GM12878 (cell line): ENCODE measurements around the gene FKBP7. TPM values are rescaled to one million over a fixed set of nuclear protein-coding genes. Genes with fewer than 3 reads are reported as not detected.

Experiments
- BCL11A ChIP-seq: IDR thresholded peaks from 2 replicates; pipeline ENCODE4 v1.6.1; 2011; ENCODE audit warnings: low read depth, low read length
- CHD2 ChIP-seq: IDR thresholded peaks from 2 replicates; pipeline ENCODE4 v1.6.1; 2011; ENCODE audit warnings: low read depth, low read length, improper control_type of control experiment, borderline replicate concordance
- EP300 ChIP-seq, 2 experiments: fragments of 150-350 bp in 1 of 2; IDR thresholded peaks; 2 replicates each; pipeline ENCODE4 v1.6.1; 2011 to 2012; ENCODE audit warnings: low read depth in 2 of 2, low read length in 2 of 2, borderline replicate concordance in 1 of 2, improper control_type of control experiment in 1 of 2, inconsistent platforms in 1 of 2; ENCODE audit not compliant: control insufficient read depth in 1 of 2
- HDGF ChIP-seq: fragments of 450-650 bp; IDR thresholded peaks from 2 replicates; pipeline ENCODE4 v1.6.1; 2016; ENCODE audit warnings: antibody characterized with exemption
- KDM1A ChIP-seq: fragments of 200-600 bp; sonication (generic); IDR thresholded peaks from 2 replicates; pipeline ENCODE4 v1.6.1; 2016; ENCODE audit warnings: borderline replicate concordance
- KLF5 ChIP-seq: fragments of 450-650 bp; IDR thresholded peaks from 2 replicates; pipeline ENCODE4 v1.6.1; 2014; ENCODE audit warnings: mild to moderate bottlenecking; ENCODE audit not compliant: partially characterized antibody
- MEF2A ChIP-seq: IDR thresholded peaks from 2 replicates; pipeline ENCODE4 v1.6.1; 2011; ENCODE audit warnings: low read depth, mild to moderate bottlenecking, low read length, moderate library complexity; ENCODE audit not compliant: insufficient read depth
- MEF2B ChIP-seq: fragments of 450-650 bp; IDR thresholded peaks from 2 replicates; pipeline ENCODE4 v1.6.1; 2018; ENCODE audit warnings: mild to moderate bottlenecking, moderate library complexity; ENCODE audit not compliant: partially characterized antibody, poor library complexity, severe bottlenecking
- NFYB ChIP-seq: IDR thresholded peaks from 2 replicates; pipeline ENCODE4 v1.6.1; 2011; ENCODE audit warnings: low read depth, mild to moderate bottlenecking, low read length, improper control_type of control experiment, moderate library complexity; ENCODE audit not compliant: insufficient read depth
- NR2C1 ChIP-seq: fragments of 450-650 bp; IDR thresholded peaks from 2 replicates; pipeline ENCODE4 v1.6.1; 2017; ENCODE audit warnings: antibody characterized with exemption, mild to moderate bottlenecking, moderate library complexity
- NRF1 ChIP-seq: conservative IDR thresholded peaks from 2 replicates; pipeline ENCODE4 v1.6.1; 2011; ENCODE audit warnings: mild to moderate bottlenecking, low read depth, low read length, improper control_type of control experiment
- POLR2AphosphoS2 ChIP-seq: IDR thresholded peaks from 2 replicates; pipeline ENCODE4 v1.6.1; 2011; ENCODE audit warnings: low read depth, mild to moderate bottlenecking, low read length, improper control_type of control experiment, moderate library complexity
- RB1 ChIP-seq: fragments of 450-650 bp; formaldehyde crosslinking; IDR thresholded peaks from 2 replicates; pipeline ENCODE4 v1.6.1; 2017; ENCODE audit warnings: mild to moderate bottlenecking, borderline replicate concordance
- SREBF2 ChIP-seq: IDR thresholded peaks from 2 replicates; pipeline ENCODE4 v1.6.1; 2012; ENCODE audit warnings: mild to moderate bottlenecking, low read length
- SRF ChIP-seq, 2 experiments: IDR thresholded peaks; 2 replicates each; pipeline ENCODE4 v1.6.1; 2011; ENCODE audit warnings: low read depth in 2 of 2, low read length in 2 of 2, mild to moderate bottlenecking in 1 of 2, moderate library complexity in 1 of 2
- STAT1 ChIP-seq: fragments of 450-650 bp; conservative IDR thresholded peaks from 2 replicates; pipeline ENCODE4 v1.6.1; 2014; ENCODE audit warnings: antibody characterized with exemption, mild to moderate bottlenecking
- SUPT20H ChIP-seq: IDR thresholded peaks from 2 replicates; pipeline ENCODE4 v1.6.1; 2011; ENCODE audit warnings: low read depth, mild to moderate bottlenecking, low read length, moderate library complexity, borderline replicate concordance; ENCODE audit not compliant: control insufficient read depth
- polyA plus RNA-seq, 11 experiments: library from polyadenylated mRNA; depleted of rRNA in 4 of 11; unstranded in 6 of 11; stranded (reverse) in 5 of 11; fragments of >200 nt; fragmentation: Nextera tagmentation in 4 of 11; fragmentation: Illumina TruSeq in 1 of 11; extraction: Ambion mirVana in 4 of 11; extraction: Trizol in 1 of 11; gene quantifications; 1 replicate in 1 of 11; 2 replicates in 10 of 11; pipeline versions ENCODE4 v1.2.1 to v1.2.3, GENCODE V29; 2011 to 2016; ENCODE audit warnings: inconsistent platforms in 2 of 11, missing spikeins in 2 of 11, low read depth in 1 of 11
- total RNA-seq, 4 experiments: library from RNA; depleted of rRNA in 3 of 4; stranded (reverse); fragments of >200 nt in 3 of 4; fragmentation: Illumina TruSeq in 1 of 4; extraction: Trizol in 1 of 4; gene quantifications; 2 replicates each; pipeline versions ENCODE4 v1.2.1 to v1.2.3, GENCODE V29; 2013 to 2021
- TF ChIP-seq, protein P1 (sequence below): fragments of 450-650 bp; IDR thresholded peaks from 2 replicates; pipeline ENCODE4 v1.6.1; 2017; ENCODE audit warnings: mild to moderate bottlenecking, moderate library complexity
- TF ChIP-seq, protein P2 (sequence below): fragments of 450-650 bp; IDR thresholded peaks from 2 replicates; pipeline ENCODE4 v1.6.1; 2016; ENCODE audit warnings: mild to moderate bottlenecking
- TF ChIP-seq, protein P3 (sequence below): fragments of 150-350 bp; IDR thresholded peaks from 2 replicates; pipeline ENCODE4 v1.6.1; 2014; ENCODE audit warnings: mild to moderate bottlenecking, low read depth, low read length

The FKBP7 gene
- total and polyA plus RNA-seq, 10 of the 15 experiments (the other 5 are each of a cell fraction or from before 2014, with no cell fraction given): 5.6 to 16.7 (median 12.5) TPM

DNA sequence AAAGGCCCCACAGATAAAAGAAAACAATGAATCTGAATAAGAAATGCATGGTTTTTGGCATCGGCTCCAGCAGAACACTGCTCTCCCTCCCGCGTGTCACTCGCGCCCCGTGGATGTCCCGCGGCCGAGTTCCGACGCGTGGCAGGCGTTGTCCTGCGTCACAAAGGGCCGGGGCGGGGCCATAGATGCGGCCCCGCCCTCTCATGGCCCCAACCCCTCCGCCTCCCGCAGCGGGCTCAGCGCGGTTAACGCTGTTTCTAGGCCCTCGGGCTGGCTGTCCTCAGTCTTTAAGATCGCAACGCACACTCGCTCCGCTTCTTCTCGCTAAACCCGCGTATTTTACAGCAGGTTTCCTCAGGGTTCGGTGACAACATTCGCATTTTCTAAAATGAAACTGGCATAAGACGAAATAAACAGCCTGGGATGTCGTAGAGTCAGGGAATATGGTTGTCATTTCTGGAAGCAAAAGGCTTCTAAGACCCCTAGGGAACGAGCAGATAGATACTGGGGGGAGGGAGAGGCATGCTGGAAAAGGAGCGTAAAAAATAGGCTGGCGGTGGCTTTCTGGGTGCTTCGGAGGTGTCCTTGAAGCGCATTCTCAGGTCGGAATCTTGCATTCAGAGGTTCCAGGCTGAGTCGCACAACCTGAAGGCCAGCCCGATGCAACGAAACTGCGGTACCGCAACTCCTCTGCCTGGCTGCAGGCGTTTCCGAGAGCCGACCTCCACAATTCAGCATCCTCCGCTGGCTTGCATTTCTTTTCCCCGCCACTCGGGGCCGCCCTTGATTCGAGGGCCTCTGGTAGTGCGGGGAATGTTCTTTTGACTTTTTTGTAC, at the start of gene FKBP7 (continued):
- no peak for TF ChIP-seq KDM1A
- TF ChIP-seq BCL11A: no peak
- TF ChIP-seq NFYB: no peak
- no peak for TF ChIP-seq KLF5
- no peak for TF ChIP-seq MEF2A
- TF ChIP-seq POLR2AphosphoS2: 0 out of 2 replicates have a peak, but pooled peaks have one; percentile 46
- TF ChIP-seq, protein P1, sequence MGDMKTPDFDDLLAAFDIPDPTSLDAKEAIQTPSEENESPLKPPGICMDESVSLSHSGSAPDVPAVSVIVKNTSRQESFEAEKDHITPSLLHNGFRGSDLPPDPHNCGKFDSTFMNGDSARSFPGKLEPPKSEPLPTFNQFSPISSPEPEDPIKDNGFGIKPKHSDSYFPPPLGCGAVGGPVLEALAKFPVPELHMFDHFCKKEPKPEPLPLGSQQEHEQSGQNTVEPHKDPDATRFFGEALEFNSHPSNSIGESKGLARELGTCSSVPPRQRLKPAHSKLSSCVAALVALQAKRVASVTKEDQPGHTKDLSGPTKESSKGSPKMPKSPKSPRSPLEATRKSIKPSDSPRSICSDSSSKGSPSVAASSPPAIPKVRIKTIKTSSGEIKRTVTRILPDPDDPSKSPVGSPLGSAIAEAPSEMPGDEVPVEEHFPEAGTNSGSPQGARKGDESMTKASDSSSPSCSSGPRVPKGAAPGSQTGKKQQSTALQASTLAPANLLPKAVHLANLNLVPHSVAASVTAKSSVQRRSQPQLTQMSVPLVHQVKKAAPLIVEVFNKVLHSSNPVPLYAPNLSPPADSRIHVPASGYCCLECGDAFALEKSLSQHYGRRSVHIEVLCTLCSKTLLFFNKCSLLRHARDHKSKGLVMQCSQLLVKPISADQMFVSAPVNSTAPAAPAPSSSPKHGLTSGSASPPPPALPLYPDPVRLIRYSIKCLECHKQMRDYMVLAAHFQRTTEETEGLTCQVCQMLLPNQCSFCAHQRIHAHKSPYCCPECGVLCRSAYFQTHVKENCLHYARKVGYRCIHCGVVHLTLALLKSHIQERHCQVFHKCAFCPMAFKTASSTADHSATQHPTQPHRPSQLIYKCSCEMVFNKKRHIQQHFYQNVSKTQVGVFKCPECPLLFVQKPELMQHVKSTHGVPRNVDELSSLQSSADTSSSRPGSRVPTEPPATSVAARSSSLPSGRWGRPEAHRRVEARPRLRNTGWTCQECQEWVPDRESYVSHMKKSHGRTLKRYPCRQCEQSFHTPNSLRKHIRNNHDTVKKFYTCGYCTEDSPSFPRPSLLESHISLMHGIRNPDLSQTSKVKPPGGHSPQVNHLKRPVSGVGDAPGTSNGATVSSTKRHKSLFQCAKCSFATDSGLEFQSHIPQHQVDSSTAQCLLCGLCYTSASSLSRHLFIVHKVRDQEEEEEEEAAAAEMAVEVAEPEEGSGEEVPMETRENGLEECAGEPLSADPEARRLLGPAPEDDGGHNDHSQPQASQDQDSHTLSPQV: no peak
- TF ChIP-seq SRF (IDR thresholded peaks at IDR 0.05; ENCODE audit: low read depth in 2 of 2, low read length in 2 of 2): no peak
- TF ChIP-seq HDGF: no peak
- TF ChIP-seq NRF1: 0 out of 2 replicates have a peak, but pooled peaks have one; percentile 2
- no peak for TF ChIP-seq SREBF2
- no peak for TF ChIP-seq CHD2
- peak; percentile 40 for TF ChIP-seq MEF2B
- TF ChIP-seq, protein P2, sequence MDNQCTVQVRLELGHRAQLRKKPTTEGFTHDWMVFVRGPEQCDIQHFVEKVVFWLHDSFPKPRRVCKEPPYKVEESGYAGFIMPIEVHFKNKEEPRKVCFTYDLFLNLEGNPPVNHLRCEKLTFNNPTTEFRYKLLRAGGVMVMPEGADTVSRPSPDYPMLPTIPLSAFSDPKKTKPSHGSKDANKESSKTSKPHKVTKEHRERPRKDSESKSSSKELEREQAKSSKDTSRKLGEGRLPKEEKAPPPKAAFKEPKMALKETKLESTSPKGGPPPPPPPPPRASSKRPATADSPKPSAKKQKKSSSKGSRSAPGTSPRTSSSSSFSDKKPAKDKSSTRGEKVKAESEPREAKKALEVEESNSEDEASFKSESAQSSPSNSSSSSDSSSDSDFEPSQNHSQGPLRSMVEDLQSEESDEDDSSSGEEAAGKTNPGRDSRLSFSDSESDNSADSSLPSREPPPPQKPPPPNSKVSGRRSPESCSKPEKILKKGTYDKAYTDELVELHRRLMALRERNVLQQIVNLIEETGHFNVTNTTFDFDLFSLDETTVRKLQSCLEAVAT: no peak; the same call in none of the 2 replicates
- TF ChIP-seq RB1: 0 out of 2 replicates have a peak, but pooled peaks have one; percentile 15
- TF ChIP-seq STAT1: no peak
- peak in 1 of 2 experiments; percentile 43; a peak in 1 of 4 replicates for TF ChIP-seq EP300 (IDR thresholded peaks at IDR 0.05; ENCODE audit: borderline replicate concordance in 1 of 2, control insufficient read depth in 1 of 2, low read depth in 2 of 2, low read length in 2 of 2)
- no peak for TF ChIP-seq SUPT20H
- no peak for TF ChIP-seq NR2C1
- TF ChIP-seq, protein P3, sequence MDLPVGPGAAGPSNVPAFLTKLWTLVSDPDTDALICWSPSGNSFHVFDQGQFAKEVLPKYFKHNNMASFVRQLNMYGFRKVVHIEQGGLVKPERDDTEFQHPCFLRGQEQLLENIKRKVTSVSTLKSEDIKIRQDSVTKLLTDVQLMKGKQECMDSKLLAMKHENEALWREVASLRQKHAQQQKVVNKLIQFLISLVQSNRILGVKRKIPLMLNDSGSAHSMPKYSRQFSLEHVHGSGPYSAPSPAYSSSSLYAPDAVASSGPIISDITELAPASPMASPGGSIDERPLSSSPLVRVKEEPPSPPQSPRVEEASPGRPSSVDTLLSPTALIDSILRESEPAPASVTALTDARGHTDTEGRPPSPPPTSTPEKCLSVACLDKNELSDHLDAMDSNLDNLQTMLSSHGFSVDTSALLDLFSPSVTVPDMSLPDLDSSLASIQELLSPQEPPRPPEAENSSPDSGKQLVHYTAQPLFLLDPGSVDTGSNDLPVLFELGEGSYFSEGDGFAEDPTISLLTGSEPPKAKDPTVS: no peak
